ENCODE measurements around the gene DENND2A. TPM values are rescaled to one million over a fixed set of nuclear protein-coding genes. Genes with fewer than 3 reads are reported as not detected.

Gene DENND2A
- total and polyA plus RNA-seq, 10 of the 15 experiments (the other 5 are each of a cell fraction or from before 2014, with no cell fraction given): 0.01 TPM; not detected in 9

- ChIA-PET POLR2A (no interaction called here), CTCF (interaction anchor here (1.2 to 1.7 kb wide), 2 partner anchors 10 to 12 kb away, joined by 3 to 4 read pairs; no protein-coding TSS in a partner anchor), RAD21 (ENCODE audit: unreplicated experiment) (no interaction called here), SMC1A (ENCODE audit: uncharacterized antibody, unreplicated experiment) (interaction anchor here (1.1 kb wide), 1 partner anchor 15 kb away, joined by 3 read pairs; no protein-coding TSS in a partner anchor)
- H3K79me2 ChIP-seq (ENCODE audit: control insufficient read depth, insufficient read depth, low read length): no peaks in the 10 kb centered on the region
- H3K4me1 ChIP-seq (ENCODE audit: control insufficient read depth, insufficient read depth, low read length): no peaks in the 10 kb centered on the region
- no peak overlapping the region for H3K27ac ChIP-seq (ENCODE audit: control insufficient read depth, insufficient read depth)
- ATAC-seq (no peak), FAIRE-seq (no peak), DNase-seq (ENCODE audit: low read depth, low spot score) (no peak)
- 45% methylated on average over 7 of the region's 7 CpGs for WGBS (ENCODE audit: insufficient coverage, insufficient replicate concordance, low lambda C conversion rate, missing lambda C conversion rate)
- H3K9ac ChIP-seq (ENCODE audit: control insufficient read depth, insufficient read depth, low read length): no peak overlapping the region
- TF ChIP-seq CTCF (IDR thresholded peaks at IDR 0.05 in 2 of 3, conservative IDR thresholded peaks at IDR 0.05 in 1 of 3; ENCODE audit: control insufficient read depth in 2 of 3, extremely low read depth in 1 of 3, insufficient read depth in 1 of 3, low read depth in 3 of 3, low read length in 3 of 3) (no peak), TCF7 (IDR thresholded peaks at IDR 0.05; ENCODE audit: borderline replicate concordance) (no peak), JUND (IDR thresholded peaks at IDR 0.05; ENCODE audit: low read depth, low read length) (no peak), NFYB (IDR thresholded peaks at IDR 0.05; ENCODE audit: insufficient read depth, low read depth, low read length) (no peak), CHD4 (IDR thresholded peaks at IDR 0.05) (no peak), REST (IDR thresholded peaks at IDR 0.05; ENCODE audit: low read depth, low read length) (no peak), SUZ12 (IDR thresholded peaks at IDR 0.05; ENCODE audit: unreplicated experiment) (no peak), JUNB (IDR thresholded peaks at IDR 0.05) (no peak), TAF1 (IDR thresholded peaks at IDR 0.05; ENCODE audit: borderline replicate concordance, low read depth, low read length) (no peak), ZNF274 (IDR thresholded peaks at IDR 0.05; ENCODE audit: insufficient read depth, insufficient read length) (no peak)
- BruUV-seq (replicated peaks): no TSS peak
- no peak overlapping the region for H3K4me3 ChIP-seq
- H3K27me3 ChIP-seq (replicated peaks in 1 of 2; ENCODE audit: control insufficient read depth in 2 of 2, insufficient read depth in 2 of 2, low read length in 1 of 2): no peaks in the 10 kb centered on the region; a peak in 1 of 4 replicates
- H3K36me3 ChIP-seq (ENCODE audit: control insufficient read depth in 2 of 2, insufficient read depth in 2 of 2, low read length in 1 of 2): no peaks in the 10 kb centered on the region
- in situ Hi-C loops (cut with MboI) (no loop called here), intact Hi-C loops (cut with micrococcal nuclease; ENCODE audit: unreplicated experiment) (no loop called here)
- H3K9me3 ChIP-seq (replicated peaks; ENCODE audit: control insufficient read depth, insufficient read depth, low read length): no peaks in the 10 kb centered on the region
- no peak overlapping the region for H2AFZ ChIP-seq (ENCODE audit: control insufficient read depth, low read depth, low read length)
- H3K4me2 ChIP-seq (ENCODE audit: control insufficient read depth, insufficient read depth): no peak overlapping the region
- H4K20me1 ChIP-seq (ENCODE audit: control insufficient read depth, insufficient read depth): no peaks in the 10 kb centered on the region
Observed at GRCh38 chr7:140607441-140607989, 33.1 kb downstream of the DENND2A start.

Data from GM12878 (cell line).